A673 (cell line): ENCODE measurements around the gene CSTF1.

Source experiments
- CTCF ChIP-seq: fragments of 300-800, 200-600 bp; sonication (generic); conservative IDR thresholded peaks from 2 replicates; pipeline ENCODE4 v1.5.1; 2017; ENCODE audit warnings: low read depth, mild to moderate bottlenecking, antibody characterized with exemption, low read length, moderate library complexity, mixed read lengths
- EZH2 ChIP-seq: fragments of 200-600 bp; sonication (generic); IDR thresholded peaks from 2 replicates; pipeline ENCODE4 v1.6.1; 2017; ENCODE audit warnings: borderline replicate concordance, low read depth, mild to moderate bottlenecking, mixed read lengths, antibody characterized with exemption, low read length; ENCODE audit not compliant: poor library complexity, severe bottlenecking

- TF ChIP-seq CTCF (no peak), EZH2 (no peak)
These were observed 12.1 kb upstream of the CSTF1 start for GRCh38 chr20:56380375-56380774.
